HG03064 (cell line): ENCODE data around the gene NRXN3.

Source experiments
- ATAC-seq: cut with Tn5 transposase; IDR thresholded peaks from one replicate; pipeline ENCODE4 v1.9.1; 2021; ENCODE audit warnings: low read depth; ENCODE audit not compliant: unreplicated experiment

Gene NRXN3

GRCh38 chr14:78758333-78758732 is 588.2 kb downstream of the NRXN3 start:
- ATAC-seq = no peak

GRCh38 chr14:78762331-78762730 is 592.2 kb downstream of the NRXN3 start:
- ATAC-seq = no peak

GRCh38 chr14:78763746-78764145 is 593.6 kb downstream of the NRXN3 start:
- ATAC-seq = no peak

- ATAC-seq = no peak
Observed at GRCh38 chr14:78764240-78764639, 594.1 kb downstream of the NRXN3 start.

GRCh38 chr14:78764645-78765044 is 594.5 kb downstream of the NRXN3 start:
- ATAC-seq = no peak

GRCh38 chr14:78767436-78767835 is 597.3 kb downstream of the NRXN3 start:
- ATAC-seq = no peak

GRCh38 chr14:78782551-78782950 is 612.4 kb downstream of the NRXN3 start:
- ATAC-seq = no peak

GRCh38 chr14:78785265-78785664 is 615.1 kb downstream of the NRXN3 start:
- ATAC-seq = no peak

GRCh38 chr14:78788467-78789360 is 618.5 kb downstream of the NRXN3 start:
- ATAC-seq = no peak

GRCh38 chr14:78790271-78790670 is 620.1 kb downstream of the NRXN3 start:
- ATAC-seq = no peak

GRCh38 chr14:78798757-78799156 is 628.6 kb downstream of the NRXN3 start:
- no peak for ATAC-seq

GRCh38 chr14:78805570-78805969 is 635.4 kb downstream of the NRXN3 start:
- ATAC-seq = no peak

GRCh38 chr14:78823035-78823434 is 652.9 kb downstream of the NRXN3 start:
- ATAC-seq = no peak

- no peak for ATAC-seq
Observed at GRCh38 chr14:78823516-78823915, 653.3 kb downstream of the NRXN3 start.

- no peak for ATAC-seq
Observed at GRCh38 chr14:78829274-78829673, 659.1 kb downstream of the NRXN3 start.

GRCh38 chr14:78834766-78835451 is 664.7 kb downstream of the NRXN3 start:
- no peak for ATAC-seq

GRCh38 chr14:78835909-78836308 is 665.7 kb downstream of the NRXN3 start:
- no peak for ATAC-seq

- no peak for ATAC-seq
Observed at GRCh38 chr14:78836777-78837176, 666.6 kb downstream of the NRXN3 start.

GRCh38 chr14:78838959-78839358 is 668.8 kb downstream of the NRXN3 start:
- ATAC-seq = no peak

GRCh38 chr14:78840898-78841297 is 670.7 kb downstream of the NRXN3 start:
- no peak for ATAC-seq

GRCh38 chr14:78847801-78848200 is 677.6 kb downstream of the NRXN3 start:
- ATAC-seq = no peak
